Inferior parietal cortex (tissue), 1 donor: ENCODE measurements around the gene INO80.
"Not testable (repeated sequence)": the region's sequence is repeated elsewhere in the genome, so short reads cannot be mapped to it uniquely, and the experiment has no call there.

ENCODE experiments used
- DNase-seq: peaks from one replicate; pipeline ENCODE4 v3.0.0-alpha.2; 2016; ENCODE audit errors: extremely low spot score

Gene INO80

GRCh38 chr15:41116116-41116961 is at the start of gene INO80:
Gene INO80, minus strand, starts transcription at chr15:41116280. Its CDS starts 19,970 bp downstream, at chr15:41096310.
- peak; percentile 97 for DNase-seq

- DNase-seq = no peak
These were observed 45.7 kb upstream of the INO80 start for GRCh38 chr15:41161736-41162135.

- DNase-seq = no peak
These were observed 45.3 kb upstream of the INO80 start for GRCh38 chr15:41161336-41161735.

GRCh38 chr15:41160639-41161315 is 44.7 kb upstream of the INO80 start:
- no peak for DNase-seq

- DNase-seq = no peak
These were observed 38.3 kb upstream of the INO80 start for GRCh38 chr15:41154412-41154811.

GRCh38 chr15:41153733-41154132 is 37.7 kb upstream of the INO80 start:
- DNase-seq = no peak

GRCh38 chr15:41151451-41152005 is 35.4 kb upstream of the INO80 start:
- no peak for DNase-seq

- DNase-seq = no peak
These were observed 34.2 kb upstream of the INO80 start for GRCh38 chr15:41150279-41150678.

GRCh38 chr15:41148065-41148464 is 32.0 kb upstream of the INO80 start:
- no peak for DNase-seq

- no peak for DNase-seq
These were observed 23.5 kb upstream of the INO80 start for GRCh38 chr15:41139619-41140018.

- DNase-seq = not testable (repeated sequence)
These were observed 23.0 kb upstream of the INO80 start for GRCh38 chr15:41139112-41139511.

GRCh38 chr15:41135580-41135979 is 19.5 kb upstream of the INO80 start:
- DNase-seq = not testable (repeated sequence)

- DNase-seq = no peak
These were observed 17.4 kb upstream of the INO80 start for GRCh38 chr15:41133454-41133853.

GRCh38 chr15:41132094-41132493 is 16.0 kb upstream of the INO80 start:
- not testable (repeated sequence) for DNase-seq

- DNase-seq = no peak
These were observed 12.3 kb upstream of the INO80 start for GRCh38 chr15:41128174-41128902.

- no peak for DNase-seq
These were observed 10.0 kb upstream of the INO80 start for GRCh38 chr15:41125931-41126642.

- no peak for DNase-seq
These were observed 9.1 kb upstream of the INO80 start for GRCh38 chr15:41125063-41125669.

GRCh38 chr15:41124058-41124457 is 8.0 kb upstream of the INO80 start:
- DNase-seq = no peak

GRCh38 chr15:41122849-41123248 is 6.8 kb upstream of the INO80 start:
- DNase-seq = no peak

- no peak for DNase-seq
These were observed 5.9 kb upstream of the INO80 start for GRCh38 chr15:41121951-41122350.

GRCh38 chr15:41116962-41117252 is 827 bp upstream of the INO80 start:
- no peak for DNase-seq
